Liver (tissue), 9 donors: ENCODE results near the gene VIPR2. TPM values are rescaled to one million over a fixed set of nuclear protein-coding genes. Genes with fewer than 3 reads are reported as not detected.

Experiments
- DNase-seq: peaks from one replicate; pipeline ENCODE4 v3.0.0-alpha.2; 2017; ENCODE audit warnings: low spot score
- H3K27ac ChIP-seq, 2 donors: one replicate each; pipeline ENCODE4 v1.7.0; 2013; ENCODE audit warnings: inconsistent platforms in 2 of 2, low read length in 2 of 2, control low read depth in 1 of 2, low read depth in 1 of 2, mild to moderate bottlenecking in 1 of 2
- H3K27me3 ChIP-seq, 4 donors: one replicate each; pipeline versions ENCODE4 v1.6.1 to v1.7.0; 2013; ENCODE audit warnings: low read length in 3 of 4, inconsistent platforms in 1 of 4, mild to moderate bottlenecking in 1 of 4, moderate library complexity in 1 of 4; ENCODE audit not compliant: control insufficient read depth in 4 of 4, insufficient read depth in 4 of 4
- H3K36me3 ChIP-seq, 4 donors: one replicate each; pipeline versions ENCODE4 v1.6.1 to v1.7.0; 2013; ENCODE audit warnings: low read length in 3 of 4, mild to moderate bottlenecking in 3 of 4, low read depth in 1 of 4, moderate library complexity in 1 of 4; ENCODE audit not compliant: control insufficient read depth in 4 of 4, insufficient read depth in 3 of 4
- H3K4me1 ChIP-seq, 4 donors: one replicate each; pipeline versions ENCODE4 v1.6.1 to v1.7.0; 2013; ENCODE audit warnings: low read length in 3 of 4, mild to moderate bottlenecking in 3 of 4, moderate library complexity in 1 of 4; ENCODE audit not compliant: control insufficient read depth in 4 of 4, insufficient read depth in 4 of 4
- H3K4me3 ChIP-seq, 3 donors: one replicate each; pipeline versions ENCODE4 v1.6.1 to v1.7.0; 2013; ENCODE audit warnings: low read length in 3 of 3, control low read depth in 1 of 3, low read depth in 1 of 3, mild to moderate bottlenecking in 1 of 3
- H3K9ac ChIP-seq, 2 donors: one replicate each; pipeline ENCODE4 v1.7.0; 2013; ENCODE audit warnings: low read length in 2 of 2, mild to moderate bottlenecking in 2 of 2, moderate library complexity in 2 of 2, control low read depth in 1 of 2, low read depth in 1 of 2
- H3K9me3 ChIP-seq, 4 donors: one replicate each; pipeline versions ENCODE4 v1.6.1 to v1.7.0; 2013; ENCODE audit warnings: low read length in 3 of 4; ENCODE audit not compliant: control insufficient read depth in 4 of 4
- EGR1 ChIP-seq, 2 donors: IDR thresholded peaks; 2 replicates each; pipeline ENCODE4 v1.6.1; 2016 to 2018; ENCODE audit warnings: antibody characterized with exemption in 2 of 2, low read depth in 2 of 2
- FOXA1 ChIP-seq: IDR thresholded peaks from 2 replicates; pipeline ENCODE4 v1.6.1; 2016; ENCODE audit warnings: antibody characterized with exemption
- FOXA2 ChIP-seq: IDR thresholded peaks from 2 replicates; pipeline ENCODE4 v1.6.1; 2016; ENCODE audit warnings: antibody characterized with exemption
- GABPA ChIP-seq, 2 donors: IDR thresholded peaks in 1 of 2; conservative IDR thresholded peaks in 1 of 2; 2 replicates each; pipeline ENCODE4 v1.6.1; 2016; ENCODE audit warnings: antibody characterized with exemption in 2 of 2, mild to moderate bottlenecking in 1 of 2, moderate library complexity in 1 of 2
- HNF4A ChIP-seq, 2 donors: conservative IDR thresholded peaks; 2 replicates each; pipeline ENCODE4 v1.6.1; 2016; ENCODE audit warnings: antibody characterized with exemption in 2 of 2, mild to moderate bottlenecking in 2 of 2
- HNF4G ChIP-seq: IDR thresholded peaks from 2 replicates; pipeline ENCODE4 v1.6.1; 2016; ENCODE audit warnings: antibody characterized with exemption
- JUND ChIP-seq, 2 donors: IDR thresholded peaks; 2 replicates each; pipeline ENCODE4 v1.6.1; 2016; ENCODE audit warnings: antibody characterized with exemption in 2 of 2
- NR2F2 ChIP-seq: IDR thresholded peaks from 2 replicates; pipeline ENCODE4 v1.6.1; 2016; ENCODE audit warnings: antibody characterized with exemption
- RAD21 ChIP-seq, 2 donors: IDR thresholded peaks; 2 replicates each; pipeline ENCODE4 v1.6.1; 2016; ENCODE audit warnings: antibody characterized with exemption in 2 of 2, mild to moderate bottlenecking in 2 of 2
- RXRA ChIP-seq, 2 donors: IDR thresholded peaks; 2 replicates each; pipeline ENCODE4 v1.6.1; 2017 to 2018; ENCODE audit warnings: antibody characterized with exemption in 2 of 2, mild to moderate bottlenecking in 1 of 2
- SP1 ChIP-seq: IDR thresholded peaks from 2 replicates; pipeline ENCODE4 v1.6.1; 2018; ENCODE audit warnings: antibody characterized with exemption, mild to moderate bottlenecking
- TAF1 ChIP-seq: conservative IDR thresholded peaks from 2 replicates; pipeline ENCODE4 v1.6.1; 2016; ENCODE audit warnings: antibody characterized with exemption, mild to moderate bottlenecking
- YY1 ChIP-seq: IDR thresholded peaks from 2 replicates; pipeline ENCODE4 v1.6.1; 2016; ENCODE audit warnings: antibody characterized with exemption, mild to moderate bottlenecking
- WGBS: extraction: QIAGEN DNeasy Blood & Tissue Kit; methylation state at CpG from one replicate; pipeline ENCODE4 v1.1.7; 2013; 5-methylcytosine and 5-hydroxymethylcytosine counted together
- polyA plus RNA-seq, 2 donors: library from polyadenylated mRNA; stranded (reverse) in 1 of 2; unstranded in 1 of 2; fragments of 200-250 nt in 1 of 2; fragments of >200 nt in 1 of 2; fragmentation: Nextera tagmentation in 1 of 2; extraction: Ambion mirVana in 1 of 2; gene quantifications; one replicate each; pipeline versions ENCODE4 v1.2.1 to v1.2.3, GENCODE V29; 2013 to 2015
- total RNA-seq, 2 donors: library from RNA; depleted of rRNA; stranded (reverse); fragments of >200 nt; gene quantifications; one replicate each; pipeline ENCODE4 v1.2.3, GENCODE V29; 2014
- TF ChIP-seq, protein P1 (sequence below): IDR thresholded peaks from 2 replicates; pipeline ENCODE4 v1.6.1; 2016; ENCODE audit warnings: antibody characterized with exemption
- TF ChIP-seq, protein P2 (sequence below): fragments of 150-350 bp; IDR thresholded peaks from 2 replicates; pipeline ENCODE4 v1.5.1; 2017; ENCODE audit warnings: improper control_type of control experiment, low read depth, low read length; ENCODE audit not compliant: missing input control
- TF ChIP-seq, protein P3 (sequence below): IDR thresholded peaks from 2 replicates; pipeline ENCODE4 v1.6.1; 2016; ENCODE audit warnings: antibody characterized with exemption, mild to moderate bottlenecking
- TF ChIP-seq, protein P4 (sequence below): IDR thresholded peaks from 2 replicates; pipeline ENCODE4 v1.6.1; 2016; ENCODE audit warnings: antibody characterized with exemption
- TF ChIP-seq, protein P5 (sequence below): IDR thresholded peaks from 2 replicates; pipeline ENCODE4 v1.6.1; 2016; ENCODE audit warnings: antibody characterized with exemption
- donor health status: healthy.
- donor health status: healthy.
- donor health status: healthy.
- donor health status: healthy.
- donor health status: healthy.

The VIPR2 gene
- total and polyA plus RNA-seq, 4 donors, result 0.05 to 0.17 (median 0.10) TPM; not detected in 1

DNA sequence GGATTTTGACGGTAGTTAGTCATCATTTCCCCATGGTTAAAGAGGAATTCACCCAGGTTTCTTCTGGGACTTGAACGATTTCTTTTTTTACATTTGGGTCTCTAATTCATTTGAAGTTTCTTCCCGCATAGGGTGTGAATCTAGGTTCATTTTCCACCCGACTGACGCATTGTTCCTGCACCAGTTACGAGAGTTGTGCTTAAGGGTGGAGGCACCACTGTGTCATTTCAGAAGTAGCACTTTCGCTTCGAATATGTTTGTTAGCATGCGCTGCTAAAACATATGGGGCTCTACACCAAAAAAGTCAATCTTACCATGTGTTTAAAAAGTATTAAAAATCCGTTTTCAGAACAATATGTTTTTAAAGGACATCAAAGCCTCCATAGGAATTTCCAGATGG, 140.3 kb downstream of the VIPR2 start:
- Histone ChIP-seq H3K4me1 (no peaks in the 10 kb centered on the region), H3K36me3 (no peaks in the 10 kb centered on the region), H3K27ac (no peak overlapping the region), H3K9ac (no peak overlapping the region), H3K4me3 (no peak overlapping the region), H3K9me3 (no peaks in the 10 kb centered on the region), H3K27me3 (peaks cover 0 to 2% (median 0%) of the 10 kb centered on the region in 4 donors)
- WGBS, result 81% methylated on average over 10 of the region's 10 CpGs
- no peak for DNase-seq
- TF ChIP-seq, protein P1, sequence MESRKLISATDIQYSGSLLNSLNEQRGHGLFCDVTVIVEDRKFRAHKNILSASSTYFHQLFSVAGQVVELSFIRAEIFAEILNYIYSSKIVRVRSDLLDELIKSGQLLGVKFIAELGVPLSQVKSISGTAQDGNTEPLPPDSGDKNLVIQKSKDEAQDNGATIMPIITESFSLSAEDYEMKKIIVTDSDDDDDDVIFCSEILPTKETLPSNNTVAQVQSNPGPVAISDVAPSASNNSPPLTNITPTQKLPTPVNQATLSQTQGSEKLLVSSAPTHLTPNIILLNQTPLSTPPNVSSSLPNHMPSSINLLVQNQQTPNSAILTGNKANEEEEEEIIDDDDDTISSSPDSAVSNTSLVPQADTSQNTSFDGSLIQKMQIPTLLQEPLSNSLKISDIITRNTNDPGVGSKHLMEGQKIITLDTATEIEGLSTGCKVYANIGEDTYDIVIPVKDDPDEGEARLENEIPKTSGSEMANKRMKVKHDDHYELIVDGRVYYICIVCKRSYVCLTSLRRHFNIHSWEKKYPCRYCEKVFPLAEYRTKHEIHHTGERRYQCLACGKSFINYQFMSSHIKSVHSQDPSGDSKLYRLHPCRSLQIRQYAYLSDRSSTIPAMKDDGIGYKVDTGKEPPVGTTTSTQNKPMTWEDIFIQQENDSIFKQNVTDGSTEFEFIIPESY, result no peak
- no peak for TF ChIP-seq FOXA1
- TF ChIP-seq TAF1, result no peak
- no peak for TF ChIP-seq FOXA2
- no peak for TF ChIP-seq HNF4A (conservative IDR thresholded peaks at IDR 0.05)
- TF ChIP-seq NR2F2, result no peak
- no peak for TF ChIP-seq HNF4G
- TF ChIP-seq GABPA (IDR thresholded peaks at IDR 0.05 in 1 of 2, conservative IDR thresholded peaks at IDR 0.05 in 1 of 2), result no peak
- TF ChIP-seq, protein P2, sequence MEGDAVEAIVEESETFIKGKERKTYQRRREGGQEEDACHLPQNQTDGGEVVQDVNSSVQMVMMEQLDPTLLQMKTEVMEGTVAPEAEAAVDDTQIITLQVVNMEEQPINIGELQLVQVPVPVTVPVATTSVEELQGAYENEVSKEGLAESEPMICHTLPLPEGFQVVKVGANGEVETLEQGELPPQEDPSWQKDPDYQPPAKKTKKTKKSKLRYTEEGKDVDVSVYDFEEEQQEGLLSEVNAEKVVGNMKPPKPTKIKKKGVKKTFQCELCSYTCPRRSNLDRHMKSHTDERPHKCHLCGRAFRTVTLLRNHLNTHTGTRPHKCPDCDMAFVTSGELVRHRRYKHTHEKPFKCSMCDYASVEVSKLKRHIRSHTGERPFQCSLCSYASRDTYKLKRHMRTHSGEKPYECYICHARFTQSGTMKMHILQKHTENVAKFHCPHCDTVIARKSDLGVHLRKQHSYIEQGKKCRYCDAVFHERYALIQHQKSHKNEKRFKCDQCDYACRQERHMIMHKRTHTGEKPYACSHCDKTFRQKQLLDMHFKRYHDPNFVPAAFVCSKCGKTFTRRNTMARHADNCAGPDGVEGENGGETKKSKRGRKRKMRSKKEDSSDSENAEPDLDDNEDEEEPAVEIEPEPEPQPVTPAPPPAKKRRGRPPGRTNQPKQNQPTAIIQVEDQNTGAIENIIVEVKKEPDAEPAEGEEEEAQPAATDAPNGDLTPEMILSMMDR, result no peak
- TF ChIP-seq RXRA (IDR thresholded peaks at IDR 0.05), result no peak
- TF ChIP-seq, protein P3, sequence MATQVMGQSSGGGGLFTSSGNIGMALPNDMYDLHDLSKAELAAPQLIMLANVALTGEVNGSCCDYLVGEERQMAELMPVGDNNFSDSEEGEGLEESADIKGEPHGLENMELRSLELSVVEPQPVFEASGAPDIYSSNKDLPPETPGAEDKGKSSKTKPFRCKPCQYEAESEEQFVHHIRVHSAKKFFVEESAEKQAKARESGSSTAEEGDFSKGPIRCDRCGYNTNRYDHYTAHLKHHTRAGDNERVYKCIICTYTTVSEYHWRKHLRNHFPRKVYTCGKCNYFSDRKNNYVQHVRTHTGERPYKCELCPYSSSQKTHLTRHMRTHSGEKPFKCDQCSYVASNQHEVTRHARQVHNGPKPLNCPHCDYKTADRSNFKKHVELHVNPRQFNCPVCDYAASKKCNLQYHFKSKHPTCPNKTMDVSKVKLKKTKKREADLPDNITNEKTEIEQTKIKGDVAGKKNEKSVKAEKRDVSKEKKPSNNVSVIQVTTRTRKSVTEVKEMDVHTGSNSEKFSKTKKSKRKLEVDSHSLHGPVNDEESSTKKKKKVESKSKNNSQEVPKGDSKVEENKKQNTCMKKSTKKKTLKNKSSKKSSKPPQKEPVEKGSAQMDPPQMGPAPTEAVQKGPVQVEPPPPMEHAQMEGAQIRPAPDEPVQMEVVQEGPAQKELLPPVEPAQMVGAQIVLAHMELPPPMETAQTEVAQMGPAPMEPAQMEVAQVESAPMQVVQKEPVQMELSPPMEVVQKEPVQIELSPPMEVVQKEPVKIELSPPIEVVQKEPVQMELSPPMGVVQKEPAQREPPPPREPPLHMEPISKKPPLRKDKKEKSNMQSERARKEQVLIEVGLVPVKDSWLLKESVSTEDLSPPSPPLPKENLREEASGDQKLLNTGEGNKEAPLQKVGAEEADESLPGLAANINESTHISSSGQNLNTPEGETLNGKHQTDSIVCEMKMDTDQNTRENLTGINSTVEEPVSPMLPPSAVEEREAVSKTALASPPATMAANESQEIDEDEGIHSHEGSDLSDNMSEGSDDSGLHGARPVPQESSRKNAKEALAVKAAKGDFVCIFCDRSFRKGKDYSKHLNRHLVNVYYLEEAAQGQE, result no peak
- TF ChIP-seq, protein P4, sequence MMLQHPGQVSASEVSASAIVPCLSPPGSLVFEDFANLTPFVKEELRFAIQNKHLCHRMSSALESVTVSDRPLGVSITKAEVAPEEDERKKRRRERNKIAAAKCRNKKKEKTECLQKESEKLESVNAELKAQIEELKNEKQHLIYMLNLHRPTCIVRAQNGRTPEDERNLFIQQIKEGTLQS, result no peak
- TF ChIP-seq RAD21 (IDR thresholded peaks at IDR 0.05), result no peak
- TF ChIP-seq SP1, result no peak
- no peak for TF ChIP-seq YY1
- no peak for TF ChIP-seq JUND (IDR thresholded peaks at IDR 0.05)
- no peak for TF ChIP-seq EGR1 (IDR thresholded peaks at IDR 0.05; ENCODE audit: low read depth in 2 of 2)

DNA sequence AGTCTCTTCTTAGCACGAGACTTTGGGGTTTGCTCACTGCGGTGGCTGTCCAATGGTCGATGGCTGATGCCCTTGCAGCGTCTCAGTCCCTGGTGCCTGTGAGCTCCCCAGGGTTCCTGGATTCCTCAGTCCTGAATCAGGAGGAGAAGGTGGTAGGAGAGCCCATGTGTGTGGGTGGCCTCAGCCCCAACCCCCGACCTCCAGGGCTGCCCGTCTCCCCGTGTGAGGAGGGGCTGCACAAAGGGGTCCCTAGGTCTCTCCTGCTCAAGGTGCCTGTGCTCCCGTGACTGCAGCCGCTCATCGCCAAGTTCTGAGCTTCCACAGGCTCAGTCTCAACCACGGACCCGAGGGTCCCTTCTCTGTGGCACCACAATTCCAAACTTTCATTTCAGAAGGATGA, 142.9 kb downstream of the VIPR2 start:
- Histone ChIP-seq H3K9me3 (no peaks in the 10 kb centered on the region), H3K27me3 (peaks cover 0 to 2% (median 0%) of the 10 kb centered on the region in 4 donors), H3K4me3 (no peak overlapping the region), H3K4me1 (no peaks in the 10 kb centered on the region), H3K27ac (no peak overlapping the region), H3K9ac (no peak overlapping the region), H3K36me3 (no peaks in the 10 kb centered on the region)
- no peak for DNase-seq
- TF ChIP-seq JUND (IDR thresholded peaks at IDR 0.05) (no peak), HNF4A (conservative IDR thresholded peaks at IDR 0.05) (no peak), HNF4G (no peak), RAD21 (IDR thresholded peaks at IDR 0.05) (no peak), YY1 (no peak), RXRA (IDR thresholded peaks at IDR 0.05) (no peak), GABPA (IDR thresholded peaks at IDR 0.05 in 1 of 2, conservative IDR thresholded peaks at IDR 0.05 in 1 of 2) (no peak), SP1 (no peak), NR2F2 (no peak), TAF1 (no peak), FOXA1 (no peak)
- TF ChIP-seq, protein P3, result no peak
- TF ChIP-seq, protein P4, result no peak
- TF ChIP-seq, protein P5, sequence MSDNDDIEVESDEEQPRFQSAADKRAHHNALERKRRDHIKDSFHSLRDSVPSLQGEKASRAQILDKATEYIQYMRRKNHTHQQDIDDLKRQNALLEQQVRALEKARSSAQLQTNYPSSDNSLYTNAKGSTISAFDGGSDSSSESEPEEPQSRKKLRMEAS, result no peak
- 85% methylated on average over 12 of the region's 12 CpGs for WGBS
